Spleen (tissue), 7 donors: ENCODE measurements around the gene P2RY14.

Source experiments
- CTCF ChIP-seq, 11 experiments: fragments of 200-600 bp in 7 of 11; fragments of 450-650 bp in 4 of 11; sonication (generic) in 4 of 11; IDR thresholded peaks in 8 of 11; conservative IDR thresholded peaks in 3 of 11; 1 replicate in 7 of 11; 2 replicates in 4 of 11; pipeline versions ENCODE4 v1.4.0 to v1.8.0; 2016 to 2021; ENCODE audit warnings: antibody characterized with exemption in 11 of 11, inconsistent platforms in 4 of 11, mild to moderate bottlenecking in 1 of 11
- POLR2A ChIP-seq, 3 donors: fragments of 450-650 bp; IDR thresholded peaks; one replicate each; pipeline ENCODE4 v1.5.1; 2017; ENCODE audit warnings: antibody characterized with exemption in 3 of 3, mild to moderate bottlenecking in 1 of 3
- POLR2AphosphoS5 ChIP-seq, 3 donors: sonication (generic); formaldehyde crosslinking; IDR thresholded peaks; one replicate each; pipeline ENCODE4 v1.5.1; 2017; ENCODE audit warnings: antibody characterized with exemption in 3 of 3
- donor health status: DM: no; HTN: no; CAD: no; lungs with moderate emphysema.
- donor health status: DM: no; HTN: no; CAD: no.
- donor health status: DM: no; HTN: no; CAD: no.

GRCh38 chr3:151203051-151203420, 75.3 kb downstream of the P2RY14 start, which contains the start of gene GPR171:
- TF ChIP-seq POLR2AphosphoS5 (IDR thresholded peaks at IDR 0.05) (peak in 1 of 3 donors; percentile 85), CTCF (IDR thresholded peaks at IDR 0.05 in 8 of 11, conservative IDR thresholded peaks at IDR 0.05 in 3 of 11) (no peak), POLR2A (IDR thresholded peaks at IDR 0.05) (peak in 1 of 3 donors; percentile 27)
